Tibial nerve (tissue), 4 donors: ENCODE data around the gene SOCS4. TPM values are rescaled to one million over a fixed set of nuclear protein-coding genes. Genes with fewer than 3 reads are reported as not detected.

Source experiments
- DNase-seq, 2 donors: peaks; one replicate each; pipeline ENCODE4 v3.0.0-alpha.2; 2019; ENCODE audit warnings: low spot score in 2 of 2
- H3K27ac ChIP-seq, 4 donors: fragments of 200-600 bp; sonication (generic) in 3 of 4; one replicate each; pipeline ENCODE4 v1.5.1; 2017 to 2019; ENCODE audit warnings: mild to moderate bottlenecking in 1 of 4
- H3K27me3 ChIP-seq, 2 donors: fragments of 200-600 bp; sonication (generic) in 1 of 2; one replicate each; pipeline versions ENCODE4 v1.5.1 to v1.6.0; 2017 to 2019
- H3K36me3 ChIP-seq, 3 donors: fragments of 200-600 bp; sonication (generic); one replicate each; pipeline ENCODE4 v1.5.1; 2018 to 2019
- H3K4me1 ChIP-seq, 4 donors: fragments of 200-600 bp; sonication (generic) in 3 of 4; one replicate each; pipeline ENCODE4 v1.5.1; 2017 to 2019
- H3K4me3 ChIP-seq, 4 donors: fragments of 200-600 bp; sonication (generic) in 3 of 4; one replicate each; pipeline ENCODE4 v1.5.1; 2017 to 2019; ENCODE audit warnings: mild to moderate bottlenecking in 1 of 4, moderate library complexity in 1 of 4
- H3K9me3 ChIP-seq, 4 donors: fragments of 200-600 bp; sonication (generic) in 3 of 4; one replicate each; pipeline ENCODE4 v1.5.1; 2017 to 2019
- EP300 ChIP-seq, 2 donors: sonication (generic); formaldehyde crosslinking; IDR thresholded peaks; one replicate each; pipeline ENCODE4 v1.6.1; 2017; ENCODE audit warnings: antibody characterized with exemption in 2 of 2, mild to moderate bottlenecking in 1 of 2
- POLR2A ChIP-seq, 2 donors: fragments of 450-650 bp; IDR thresholded peaks; one replicate each; pipeline ENCODE4 v1.6.1; 2017; ENCODE audit warnings: antibody characterized with exemption in 2 of 2, mild to moderate bottlenecking in 2 of 2, moderate library complexity in 2 of 2
- WGBS, 2 donors: methylation state at CpG; one replicate each; pipeline ENCODE4 v1.1.5; 2018; 5-methylcytosine and 5-hydroxymethylcytosine counted together
- total RNA-seq, 4 donors: library from RNA; depleted of rRNA; stranded (reverse); fragments of >200 nt; gene quantifications; one replicate each; pipeline ENCODE4 v1.1.0, GENCODE V29; 2016
- TF ChIP-seq, protein P1 (sequence below), 5 experiments: fragments of 200-600 bp in 3 of 5; fragments of 450-650 bp in 2 of 5; sonication (generic) in 3 of 5; IDR thresholded peaks; one replicate each; pipeline ENCODE4 v1.5.1; 2016 to 2019; ENCODE audit warnings: antibody characterized with exemption in 5 of 5, mild to moderate bottlenecking in 3 of 5, moderate library complexity in 2 of 5

Gene SOCS4, protein sequence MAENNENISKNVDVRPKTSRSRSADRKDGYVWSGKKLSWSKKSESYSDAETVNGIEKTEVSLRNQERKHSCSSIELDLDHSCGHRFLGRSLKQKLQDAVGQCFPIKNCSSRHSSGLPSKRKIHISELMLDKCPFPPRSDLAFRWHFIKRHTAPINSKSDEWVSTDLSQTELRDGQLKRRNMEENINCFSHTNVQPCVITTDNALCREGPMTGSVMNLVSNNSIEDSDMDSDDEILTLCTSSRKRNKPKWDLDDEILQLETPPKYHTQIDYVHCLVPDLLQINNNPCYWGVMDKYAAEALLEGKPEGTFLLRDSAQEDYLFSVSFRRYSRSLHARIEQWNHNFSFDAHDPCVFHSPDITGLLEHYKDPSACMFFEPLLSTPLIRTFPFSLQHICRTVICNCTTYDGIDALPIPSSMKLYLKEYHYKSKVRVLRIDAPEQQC
- total RNA-seq: 10 to 100 TPM; 13.3 to 28.8 (median 19.1) TPM

DNA sequence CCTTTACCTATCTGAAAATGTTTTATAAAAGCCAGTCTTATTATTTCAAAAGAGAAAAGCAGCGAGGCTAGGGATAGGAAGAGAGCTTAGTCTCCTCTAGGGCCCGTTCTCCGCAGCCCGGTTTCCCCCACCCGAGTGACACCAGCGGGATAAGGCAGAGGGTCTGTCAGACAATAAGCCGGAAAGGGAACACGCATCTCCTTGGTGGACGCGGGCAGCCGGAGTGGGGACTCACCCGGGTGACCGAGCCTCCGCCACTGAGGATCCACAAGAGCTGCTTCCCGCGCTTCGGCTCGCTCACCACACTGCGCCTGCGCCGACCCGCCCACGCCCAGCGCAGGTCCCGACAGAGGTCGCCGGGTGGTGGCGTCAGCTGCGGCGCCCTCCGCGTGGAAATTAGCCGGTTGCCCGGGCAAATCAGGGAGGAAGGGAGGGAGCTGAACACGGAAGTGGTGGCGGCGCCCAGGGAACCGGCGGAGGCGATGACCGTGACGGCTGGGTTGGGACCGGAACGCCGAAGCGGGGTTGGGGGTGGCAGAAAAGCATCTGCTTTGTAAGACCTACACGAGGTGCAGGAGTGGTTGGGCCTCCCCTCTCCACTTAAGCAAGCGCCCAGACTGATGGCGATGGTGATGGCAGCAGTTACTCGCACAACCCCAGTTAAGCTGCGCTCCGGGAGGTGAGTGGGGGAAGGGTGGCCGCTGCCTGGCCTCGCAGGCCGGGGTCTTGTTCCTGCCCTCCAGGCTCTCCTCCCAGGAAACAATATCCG is at the start of gene SOCS4, which contains the start of gene WDHD1:
SOCS4 (plus strand) TSS at position 444 of the 769 bp plus-strand sequence. CDS start 15,806 bp downstream, outside the sequence.
WDHD1 (minus strand) TSS at position 307 of the 769 bp plus-strand sequence. CDS start 312 bp downstream, outside the sequence.
- Histone ChIP-seq H3K27me3 (no peaks in the 10 kb centered on the region), H3K9me3 (no peaks in the 10 kb centered on the region), H3K27ac (peak within 1 kb of the TSS; percentile 55 to 93 (median 82)), H3K4me1 (peaks cover 5 to 53% (median 18%) of the 10 kb centered on the region in 4 donors), H3K36me3 (no peaks in the 10 kb centered on the region), H3K4me3 (peak within 1 kb of the TSS; percentile 64 to 90 (median 78))
- peak; percentile 34 to 74 for TF ChIP-seq POLR2A (IDR thresholded peaks at IDR 0.05)
- TF ChIP-seq, protein P1, sequence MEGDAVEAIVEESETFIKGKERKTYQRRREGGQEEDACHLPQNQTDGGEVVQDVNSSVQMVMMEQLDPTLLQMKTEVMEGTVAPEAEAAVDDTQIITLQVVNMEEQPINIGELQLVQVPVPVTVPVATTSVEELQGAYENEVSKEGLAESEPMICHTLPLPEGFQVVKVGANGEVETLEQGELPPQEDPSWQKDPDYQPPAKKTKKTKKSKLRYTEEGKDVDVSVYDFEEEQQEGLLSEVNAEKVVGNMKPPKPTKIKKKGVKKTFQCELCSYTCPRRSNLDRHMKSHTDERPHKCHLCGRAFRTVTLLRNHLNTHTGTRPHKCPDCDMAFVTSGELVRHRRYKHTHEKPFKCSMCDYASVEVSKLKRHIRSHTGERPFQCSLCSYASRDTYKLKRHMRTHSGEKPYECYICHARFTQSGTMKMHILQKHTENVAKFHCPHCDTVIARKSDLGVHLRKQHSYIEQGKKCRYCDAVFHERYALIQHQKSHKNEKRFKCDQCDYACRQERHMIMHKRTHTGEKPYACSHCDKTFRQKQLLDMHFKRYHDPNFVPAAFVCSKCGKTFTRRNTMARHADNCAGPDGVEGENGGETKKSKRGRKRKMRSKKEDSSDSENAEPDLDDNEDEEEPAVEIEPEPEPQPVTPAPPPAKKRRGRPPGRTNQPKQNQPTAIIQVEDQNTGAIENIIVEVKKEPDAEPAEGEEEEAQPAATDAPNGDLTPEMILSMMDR (IDR thresholded peaks at IDR 0.05): peak in 3 of 5 experiments; percentile 16 to 59 (median 30)
- TF ChIP-seq EP300 (IDR thresholded peaks at IDR 0.05): peak; percentile 95
- DNase-seq: peak; percentile 81 to 86
- 0% methylated on average over 53 to 55 of the region's 56 CpGs for WGBS, 2 donors

DNA sequence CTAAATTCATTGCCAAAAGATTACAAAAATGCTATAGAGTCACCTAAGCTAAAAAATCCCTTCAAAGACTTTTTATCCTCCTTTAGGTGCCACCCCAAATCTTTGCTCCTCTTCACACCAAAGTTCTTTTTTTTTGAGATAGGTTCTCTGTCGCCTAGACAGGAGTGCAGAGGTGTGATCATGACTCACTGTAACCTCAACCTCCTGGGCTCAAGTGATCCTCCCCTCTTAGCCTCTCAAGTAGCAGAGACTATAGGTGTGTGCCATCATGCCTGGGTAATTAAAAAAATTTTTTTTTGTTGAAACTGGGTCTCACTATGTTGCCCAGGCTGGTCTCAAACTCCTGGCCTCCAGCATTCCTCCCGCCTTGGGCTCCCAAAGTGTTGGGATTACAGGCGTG is 48.0 kb upstream of the SOCS4 start:
- Histone ChIP-seq H3K4me1 (no peaks in the 10 kb centered on the region), H3K36me3 (peaks cover 0 to 12% (median 0%) of the 10 kb centered on the region in 3 donors), H3K9me3 (no peaks in the 10 kb centered on the region), H3K4me3 (no peak overlapping the region), H3K27ac (no peak overlapping the region), H3K27me3 (no peaks in the 10 kb centered on the region)
- no peak for DNase-seq
- TF ChIP-seq, protein P1 (IDR thresholded peaks at IDR 0.05): no peak
- TF ChIP-seq EP300 (IDR thresholded peaks at IDR 0.05): no peak
- TF ChIP-seq POLR2A (IDR thresholded peaks at IDR 0.05): no peak
- 82 to 93% methylated on average over 3 of the region's 3 CpGs for WGBS, 2 donors

DNA sequence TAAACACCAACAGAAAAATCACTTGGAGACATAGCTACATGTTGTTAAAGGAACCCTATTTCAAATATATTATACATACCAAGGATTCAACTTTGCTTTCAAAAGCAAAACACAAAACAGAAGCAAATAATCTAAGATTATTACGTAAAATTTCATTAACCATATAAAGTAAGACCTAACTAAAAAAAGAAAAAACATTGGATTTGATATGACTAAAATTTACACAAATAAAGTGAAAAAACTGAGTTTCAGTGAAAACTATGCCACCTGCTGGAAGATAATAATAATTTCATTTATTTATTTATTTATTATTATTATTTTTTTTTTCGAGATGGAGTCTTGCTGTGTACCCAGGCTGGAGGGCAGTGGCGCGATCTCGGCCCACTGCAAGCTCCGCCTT is 45.3 kb upstream of the SOCS4 start:
- WGBS, 2 donors: 78 to 80% methylated on average over 6 of the region's 6 CpGs

DNA sequence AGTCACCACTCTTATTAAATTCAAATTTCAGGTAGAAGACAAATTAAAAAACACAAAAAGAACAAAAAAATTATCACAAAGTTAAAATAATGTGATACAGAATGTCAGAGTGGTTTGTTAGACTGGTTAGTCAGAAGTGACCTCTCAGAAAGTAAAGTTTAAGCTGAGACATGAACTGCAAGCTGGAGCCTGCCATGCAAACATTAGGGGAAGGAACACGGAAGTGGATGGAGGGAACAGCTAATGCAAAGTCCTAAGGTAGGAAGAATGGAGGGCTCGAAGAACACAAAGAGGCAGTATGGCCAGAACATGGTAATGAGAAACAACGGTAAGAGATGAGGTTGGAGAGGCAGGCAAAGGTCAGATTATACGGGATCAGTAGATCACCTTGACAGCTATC is 41.9 kb upstream of the SOCS4 start:
- no peak for TF ChIP-seq POLR2A (IDR thresholded peaks at IDR 0.05)
- TF ChIP-seq EP300 (IDR thresholded peaks at IDR 0.05): no peak
- TF ChIP-seq, protein P1 (IDR thresholded peaks at IDR 0.05): no peak
- Histone ChIP-seq H3K36me3 (peaks cover 0 to 17% (median 0%) of the 10 kb centered on the region in 3 donors), H3K27me3 (no peaks in the 10 kb centered on the region), H3K27ac (no peak overlapping the region), H3K4me3 (no peak overlapping the region), H3K4me1 (no peaks in the 10 kb centered on the region), H3K9me3 (no peaks in the 10 kb centered on the region)
- DNase-seq: no peak
- 88 to 89% methylated on average over 4 of the region's 4 CpGs for WGBS, 2 donors

More for the DNA sequence above, 45.3 kb upstream of the SOCS4 start:
- H3K36me3 ChIP-seq: peaks cover 0 to 18% (median 0%) of the 10 kb centered on the region in 3 donors
- H3K27ac ChIP-seq: no peak overlapping the region
- no peak overlapping the region for H3K4me3 ChIP-seq
- H3K27me3 ChIP-seq: no peaks in the 10 kb centered on the region
- no peaks in the 10 kb centered on the region for H3K9me3 ChIP-seq
- no peak for DNase-seq
- TF ChIP-seq, protein P1 (IDR thresholded peaks at IDR 0.05): peak in 1 of 5 experiments; percentile 7
- no peak for TF ChIP-seq EP300 (IDR thresholded peaks at IDR 0.05)
- no peaks in the 10 kb centered on the region for H3K4me1 ChIP-seq
